LNCaP clone FGC (cell line): ENCODE data around the gene C3orf49.

Experiments used
- DNase-seq: peaks from one replicate; pipeline ENCODE4 v3.0.0-alpha.2; 2011; ENCODE audit warnings: low read depth
- H3K4me3 ChIP-seq: 2 replicates; pipeline ENCODE4 v1.5.1; 2011; ENCODE audit warnings: mild to moderate bottlenecking, low read depth, low read length, control low read depth
- TF ChIP-seq, protein P1 (sequence below): IDR thresholded peaks from 2 replicates; pipeline ENCODE4 v1.5.1; 2012; ENCODE audit warnings: mild to moderate bottlenecking; ENCODE audit not compliant: control insufficient read depth, insufficient read depth; ENCODE audit errors: extremely low read depth

The C3orf49 gene, protein sequence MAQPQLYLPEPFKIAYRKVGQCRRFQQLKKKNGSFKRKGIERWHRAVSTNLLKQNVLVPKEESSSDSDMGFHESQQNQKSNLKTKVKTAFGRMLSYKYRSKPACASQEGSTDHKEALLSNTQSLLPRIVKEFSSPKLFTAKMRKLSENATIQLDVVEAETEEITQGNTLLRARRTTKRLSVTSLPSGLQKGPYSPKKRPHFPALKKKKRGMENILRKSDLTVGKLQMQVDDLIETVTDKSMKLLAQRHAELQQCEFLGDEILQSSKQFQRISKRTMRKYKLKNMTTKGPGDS

DNA sequence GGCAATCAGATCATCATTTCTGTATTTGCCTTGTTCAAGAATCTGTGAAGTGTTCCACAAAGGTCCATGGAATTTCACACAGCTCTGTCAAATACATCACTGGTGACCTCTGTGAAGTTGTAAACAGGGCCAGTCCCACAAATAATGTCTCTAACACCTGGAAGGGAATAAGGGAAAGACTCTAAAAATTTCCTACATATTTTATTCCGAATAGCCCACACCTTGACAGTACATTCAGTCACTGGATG, at the start of gene C3orf49:
Gene C3orf49 (plus strand): TSS at position 149 of the 248 bp plus-strand sequence. CDS start 173 bp downstream, outside the sequence.
- no peak within 1 kb of the TSS for H3K4me3 ChIP-seq
- TF ChIP-seq, protein P1, sequence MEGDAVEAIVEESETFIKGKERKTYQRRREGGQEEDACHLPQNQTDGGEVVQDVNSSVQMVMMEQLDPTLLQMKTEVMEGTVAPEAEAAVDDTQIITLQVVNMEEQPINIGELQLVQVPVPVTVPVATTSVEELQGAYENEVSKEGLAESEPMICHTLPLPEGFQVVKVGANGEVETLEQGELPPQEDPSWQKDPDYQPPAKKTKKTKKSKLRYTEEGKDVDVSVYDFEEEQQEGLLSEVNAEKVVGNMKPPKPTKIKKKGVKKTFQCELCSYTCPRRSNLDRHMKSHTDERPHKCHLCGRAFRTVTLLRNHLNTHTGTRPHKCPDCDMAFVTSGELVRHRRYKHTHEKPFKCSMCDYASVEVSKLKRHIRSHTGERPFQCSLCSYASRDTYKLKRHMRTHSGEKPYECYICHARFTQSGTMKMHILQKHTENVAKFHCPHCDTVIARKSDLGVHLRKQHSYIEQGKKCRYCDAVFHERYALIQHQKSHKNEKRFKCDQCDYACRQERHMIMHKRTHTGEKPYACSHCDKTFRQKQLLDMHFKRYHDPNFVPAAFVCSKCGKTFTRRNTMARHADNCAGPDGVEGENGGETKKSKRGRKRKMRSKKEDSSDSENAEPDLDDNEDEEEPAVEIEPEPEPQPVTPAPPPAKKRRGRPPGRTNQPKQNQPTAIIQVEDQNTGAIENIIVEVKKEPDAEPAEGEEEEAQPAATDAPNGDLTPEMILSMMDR: no peak
- no peak for DNase-seq

DNA sequence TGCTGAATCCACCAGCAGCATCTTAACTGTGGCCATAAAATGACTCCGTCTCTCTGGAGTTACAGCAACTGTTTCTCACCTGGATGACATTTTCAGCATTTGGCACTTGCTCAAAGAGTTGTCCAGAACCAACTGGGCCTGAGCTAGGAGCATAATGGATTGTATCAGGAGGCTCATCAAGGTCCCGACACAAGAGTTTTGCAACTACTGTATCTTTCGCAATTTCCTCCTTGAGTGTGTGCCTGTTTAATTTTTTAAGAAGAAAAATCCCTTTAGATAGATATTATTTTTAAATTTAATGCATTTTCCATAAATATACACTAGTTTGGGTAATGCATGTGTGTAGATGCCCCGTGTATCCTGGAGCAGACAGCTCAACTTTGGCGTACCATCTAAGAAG, 44.3 kb upstream of the C3orf49 start:
- no peak for DNase-seq
- H3K4me3 ChIP-seq: no peak overlapping the region
- TF ChIP-seq, protein P1: no peak

DNA sequence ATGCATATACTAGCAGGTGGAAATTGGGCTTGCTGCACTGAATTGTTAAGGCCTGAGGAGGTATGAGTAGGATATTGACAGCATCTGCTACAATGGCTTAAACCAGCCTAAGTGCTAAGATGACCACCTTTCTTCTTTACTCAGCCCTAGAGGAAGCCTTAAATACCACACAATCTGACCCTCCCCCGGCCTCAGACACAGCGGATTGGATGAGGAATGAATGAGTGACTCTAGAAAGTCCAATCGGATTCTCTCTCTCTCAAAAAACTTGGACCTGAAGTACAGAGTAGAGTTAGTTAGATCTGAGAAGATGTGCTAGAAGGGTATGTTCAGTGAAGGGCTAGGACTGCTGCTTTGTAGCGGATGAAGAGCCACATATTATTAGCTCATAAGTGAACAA, 39.9 kb upstream of the C3orf49 start:
- TF ChIP-seq, protein P1: no peak
- no peak overlapping the region for H3K4me3 ChIP-seq
- no peak for DNase-seq

DNA sequence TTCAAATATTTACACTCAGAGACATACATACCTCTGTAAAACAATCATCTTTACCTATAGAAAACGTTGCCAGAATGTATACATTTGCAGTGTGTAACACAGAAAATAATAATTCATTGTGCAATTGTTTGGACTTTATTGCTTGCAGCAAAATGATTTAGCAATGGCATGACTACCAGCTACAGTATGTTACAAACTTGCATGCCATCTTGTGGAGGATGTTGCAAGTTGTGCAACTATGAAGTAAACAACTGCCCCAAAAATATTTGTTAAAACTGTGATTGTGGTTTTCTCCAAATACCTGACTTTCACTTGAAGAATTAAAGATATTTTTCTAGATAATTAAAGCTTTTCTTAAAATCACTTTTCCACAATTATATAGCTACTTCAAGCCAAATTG, 27.1 kb upstream of the C3orf49 start:
- TF ChIP-seq, protein P1: peak; percentile 50
- DNase-seq: peak; percentile 1
- H3K4me3 ChIP-seq: no peak overlapping the region

DNA sequence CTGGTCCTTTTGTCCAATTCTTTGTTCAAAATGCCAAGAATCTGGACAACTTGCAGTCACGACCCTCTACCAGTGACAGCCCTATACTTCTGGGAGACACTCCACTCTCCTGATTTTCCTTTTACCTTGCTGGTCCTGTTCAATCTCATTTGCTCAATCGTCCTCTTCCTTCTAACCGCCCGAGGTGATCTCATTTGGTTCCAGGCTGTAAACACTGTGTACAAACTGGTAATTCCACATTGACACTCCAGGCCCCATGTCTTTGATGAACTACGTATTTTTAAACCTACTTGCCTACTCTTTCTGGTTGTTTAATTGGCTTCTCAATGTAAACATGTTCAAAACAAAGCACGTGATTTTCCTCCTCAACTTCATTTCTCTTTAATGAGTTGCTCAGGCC, 23.7 kb upstream of the C3orf49 start:
- TF ChIP-seq, protein P1: no peak
- DNase-seq: peak; percentile 73
- H3K4me3 ChIP-seq: 0 out of 2 replicates have a peak overlapping the region, but pooled peaks have one; percentile 2

DNA sequence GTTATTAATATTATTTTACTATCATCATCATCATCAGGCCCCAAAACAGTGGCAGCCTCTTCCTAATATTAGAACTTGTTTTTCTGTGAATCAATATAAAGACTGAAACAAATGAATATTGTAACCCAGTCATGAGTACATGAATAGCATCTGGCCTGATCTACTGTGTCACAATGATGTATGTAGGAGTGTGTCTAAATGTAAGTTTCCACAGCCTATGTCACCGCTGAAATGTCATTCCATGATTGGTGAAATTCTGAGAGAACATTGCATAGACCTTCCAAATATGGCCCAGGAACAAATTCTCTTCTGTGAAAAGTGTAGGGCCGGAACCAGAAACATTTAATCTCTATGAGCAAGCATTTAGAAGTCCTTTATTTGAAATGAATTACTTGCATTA, 20.6 kb upstream of the C3orf49 start:
- no peak for DNase-seq
- TF ChIP-seq, protein P1: no peak
- no peak overlapping the region for H3K4me3 ChIP-seq

DNA sequence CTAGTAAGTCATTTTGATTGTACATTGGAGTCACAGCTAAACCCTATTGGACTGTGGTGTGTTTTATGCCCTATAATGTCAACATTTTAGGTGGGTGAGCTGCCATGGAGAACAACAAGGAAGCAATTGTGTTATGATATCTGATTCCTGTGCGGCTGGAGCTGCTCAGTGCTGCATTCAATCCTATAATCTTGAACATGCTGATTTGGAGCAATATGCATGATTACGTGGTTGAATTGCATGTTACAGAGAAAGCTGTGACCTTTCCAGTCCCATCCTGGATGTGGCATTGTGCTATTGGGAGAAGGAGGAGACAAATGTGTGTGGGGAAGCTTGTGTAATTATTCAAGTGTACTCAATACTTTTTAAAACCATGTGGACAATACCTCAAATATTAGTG, 20.1 kb upstream of the C3orf49 start:
- TF ChIP-seq, protein P1: no peak
- no peak for DNase-seq
- H3K4me3 ChIP-seq: no peak overlapping the region
